Myocyte (in vitro differentiated cells): Measurements from ENCODE around the gene SCIMP. TPM values are rescaled to one million over a fixed set of nuclear protein-coding genes. Genes with fewer than 3 reads are reported as not detected.
"Not testable (repeated sequence)": the region's sequence is repeated elsewhere in the genome, so short reads cannot be mapped to it uniquely, and the experiment has no call there.

Experiments
- DNase-seq: peaks from one replicate; pipeline ENCODE4 v3.0.0-alpha.2; 2012; ENCODE audit warnings: low read depth
- total RNA-seq: library from RNA; depleted of rRNA; stranded (reverse); fragments of >200 nt; gene quantifications from 2 replicates; pipeline ENCODE4 v1.2.3, GENCODE V29; 2014

Gene SCIMP
- total RNA-seq, 1 donor from 2014 or later = not detected

GRCh38 chr17:5238333-5238732, 3.7 kb upstream of the SCIMP start:
- no peak for DNase-seq

- DNase-seq = peak; percentile 56
Observed at GRCh38 chr17:5237541-5238016, 2.9 kb upstream of the SCIMP start.

- no peak for DNase-seq
Observed at GRCh38 chr17:5236938-5237540, 2.4 kb upstream of the SCIMP start.

- not testable (repeated sequence) for DNase-seq
Observed at GRCh38 chr17:5233492-5233891, 1.2 kb downstream of the SCIMP start.

GRCh38 chr17:5226940-5227878, 7.5 kb downstream of the SCIMP start:
- DNase-seq = no peak

GRCh38 chr17:5225668-5226457, 8.8 kb downstream of the SCIMP start:
- no peak for DNase-seq

GRCh38 chr17:5221912-5222311, 12.7 kb downstream of the SCIMP start:
- DNase-seq = not testable (repeated sequence)

- DNase-seq = no peak
Observed at GRCh38 chr17:5220074-5220473, 14.6 kb downstream of the SCIMP start.

GRCh38 chr17:5219536-5219935, 15.1 kb downstream of the SCIMP start:
- DNase-seq = no peak

- not testable (repeated sequence) for DNase-seq
Observed at GRCh38 chr17:5217562-5217961, 17.1 kb downstream of the SCIMP start.

- DNase-seq = no peak
Observed at GRCh38 chr17:5211458-5211857, 23.2 kb downstream of the SCIMP start.

GRCh38 chr17:5210614-5211252, 23.9 kb downstream of the SCIMP start:
- no peak for DNase-seq

GRCh38 chr17:5210091-5210490, 24.6 kb downstream of the SCIMP start:
- DNase-seq = no peak

GRCh38 chr17:5209396-5209795, 25.3 kb downstream of the SCIMP start:
- no peak for DNase-seq

- no peak for DNase-seq
Observed at GRCh38 chr17:5203908-5204294, 30.8 kb downstream of the SCIMP start.

GRCh38 chr17:5203178-5203907, 31.3 kb downstream of the SCIMP start:
- DNase-seq = no peak

GRCh38 chr17:5201011-5201410, 33.6 kb downstream of the SCIMP start:
- DNase-seq = no peak

- no peak for DNase-seq
Observed at GRCh38 chr17:5200360-5200759, 34.3 kb downstream of the SCIMP start.

- no peak for DNase-seq
Observed at GRCh38 chr17:5198472-5198871, 36.2 kb downstream of the SCIMP start.

GRCh38 chr17:5194346-5194745, 40.3 kb downstream of the SCIMP start:
- DNase-seq = no peak
